Rectal smooth muscle tissue (tissue), 1 donor: Measurements from ENCODE around the gene SERPINA5.
"Not testable (repeated sequence)": the region's sequence is repeated elsewhere in the genome, so short reads cannot be mapped to it uniquely, and the experiment has no call there.

Experiments used
- H3K27ac ChIP-seq: one replicate; pipeline ENCODE4 v1.7.0; 2013; ENCODE audit warnings: low read depth, low read length, inconsistent platforms
- H3K27me3 ChIP-seq: one replicate; pipeline ENCODE4 v1.7.0; 2013; ENCODE audit warnings: low read length; ENCODE audit not compliant: control insufficient read depth, insufficient read depth
- H3K36me3 ChIP-seq: one replicate; pipeline ENCODE4 v1.7.0; 2013; ENCODE audit warnings: low read length; ENCODE audit not compliant: control insufficient read depth, insufficient read depth
- H3K4me1 ChIP-seq: one replicate; pipeline ENCODE4 v1.7.0; 2013; ENCODE audit warnings: low read length; ENCODE audit not compliant: control insufficient read depth, insufficient read depth
- H3K4me3 ChIP-seq: one replicate; pipeline ENCODE4 v1.7.0; 2013; ENCODE audit warnings: low read length
- H3K9ac ChIP-seq: one replicate; pipeline ENCODE4 v1.7.0; 2013; ENCODE audit warnings: low read length

Gene SERPINA5

DNA sequence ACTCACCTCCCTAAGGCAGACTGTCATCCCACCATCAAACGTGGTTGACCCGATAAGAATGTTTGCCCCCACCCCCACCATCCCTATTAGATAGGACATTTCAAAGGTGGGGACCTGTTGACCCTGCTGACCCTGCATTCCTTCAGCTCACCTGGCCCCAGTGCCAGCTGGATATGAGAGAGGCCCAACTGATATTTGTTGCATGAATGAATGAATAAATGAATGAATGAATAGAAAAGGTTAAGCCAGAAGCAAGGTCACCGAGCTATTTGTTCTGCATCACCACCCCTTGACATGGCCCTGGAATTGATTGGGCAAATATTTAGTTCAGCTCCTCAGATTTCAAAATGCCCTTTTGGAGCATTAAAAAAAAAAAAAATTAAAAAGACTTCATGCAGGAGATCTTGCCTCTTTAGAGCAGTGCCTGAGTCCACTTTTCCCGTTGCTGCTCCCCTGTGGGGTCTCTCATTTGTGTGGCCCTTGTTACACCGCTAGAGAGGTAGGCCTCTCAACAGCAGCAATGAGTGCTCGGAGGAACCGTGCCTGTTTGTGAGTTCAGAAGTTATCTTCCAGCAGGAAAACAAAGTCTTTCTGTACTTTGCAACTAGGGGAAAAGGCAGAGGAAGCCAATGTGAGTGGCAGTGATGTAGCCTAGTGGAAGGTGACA is 8.5 kb upstream of the SERPINA5 start:
- Histone ChIP-seq H3K27me3 (no peaks in the 10 kb centered on the region), H3K27ac (no peak overlapping the region), H3K4me3 (no peak overlapping the region), H3K4me1 (no peaks in the 10 kb centered on the region), H3K36me3 (no peaks in the 10 kb centered on the region), H3K9ac (no peak overlapping the region)

GRCh38 chr14:94573475-94574277 is 7.5 kb upstream of the SERPINA5 start:
- H3K4me3 ChIP-seq = no peak overlapping the region
- no peak overlapping the region for H3K9ac ChIP-seq
- no peaks in the 10 kb centered on the region for H3K36me3 ChIP-seq
- no peak overlapping the region for H3K27ac ChIP-seq
- H3K27me3 ChIP-seq = no peaks in the 10 kb centered on the region
- H3K4me1 ChIP-seq = no peaks in the 10 kb centered on the region

DNA sequence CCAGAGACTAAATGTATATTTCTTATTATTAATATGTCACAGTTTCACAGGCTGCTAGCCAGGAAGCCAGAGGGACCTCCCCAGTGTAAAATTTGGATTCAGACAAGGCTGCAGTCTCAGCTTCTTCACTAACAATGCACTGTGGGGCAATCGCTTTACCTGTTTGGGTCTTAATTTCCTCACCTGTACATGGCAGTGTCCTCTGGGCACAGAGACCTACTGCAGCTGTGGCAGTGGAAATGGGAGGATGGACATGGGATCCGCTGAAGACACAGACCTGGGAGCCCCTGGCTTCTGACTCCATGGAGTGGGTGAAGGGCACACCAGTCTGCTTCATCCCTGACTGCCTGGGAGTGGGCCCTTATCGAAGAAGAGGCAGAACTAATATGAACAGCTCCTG is 6.9 kb upstream of the SERPINA5 start:
- Histone ChIP-seq H3K27ac (no peak overlapping the region), H3K4me1 (no peaks in the 10 kb centered on the region), H3K4me3 (no peak overlapping the region), H3K27me3 (no peaks in the 10 kb centered on the region), H3K9ac (no peak overlapping the region), H3K36me3 (no peaks in the 10 kb centered on the region)

GRCh38 chr14:94575730-94576585 is 5.3 kb upstream of the SERPINA5 start:
- H3K27ac ChIP-seq = no peak overlapping the region
- no peak overlapping the region for H3K9ac ChIP-seq
- no peak overlapping the region for H3K4me3 ChIP-seq
- H3K36me3 ChIP-seq = no peaks in the 10 kb centered on the region
- no peaks in the 10 kb centered on the region for H3K4me1 ChIP-seq
- H3K27me3 ChIP-seq = no peaks in the 10 kb centered on the region

DNA sequence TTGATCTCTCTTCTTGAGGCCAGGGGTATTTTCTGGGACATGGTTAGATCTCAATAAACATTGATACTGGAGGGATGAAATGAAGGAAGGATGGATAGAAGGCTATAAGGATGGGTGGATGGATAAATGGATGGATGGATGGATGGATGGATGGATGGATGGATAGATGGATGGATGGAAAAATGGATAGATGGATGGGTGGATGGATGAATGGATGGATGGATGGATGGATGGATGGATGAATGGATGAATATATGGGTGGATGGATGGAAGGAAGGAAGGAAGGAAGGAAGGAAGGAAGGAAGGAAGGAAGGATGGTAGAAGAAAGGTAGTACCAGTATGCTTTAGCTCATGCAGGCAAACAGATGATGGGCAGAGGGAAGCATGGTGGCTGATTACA is 3.8 kb upstream of the SERPINA5 start:
- not testable (repeated sequence) for H3K9ac ChIP-seq, H3K4me1 ChIP-seq, H3K27ac ChIP-seq, H3K27me3 ChIP-seq, H3K36me3 ChIP-seq, H3K4me3 ChIP-seq

DNA sequence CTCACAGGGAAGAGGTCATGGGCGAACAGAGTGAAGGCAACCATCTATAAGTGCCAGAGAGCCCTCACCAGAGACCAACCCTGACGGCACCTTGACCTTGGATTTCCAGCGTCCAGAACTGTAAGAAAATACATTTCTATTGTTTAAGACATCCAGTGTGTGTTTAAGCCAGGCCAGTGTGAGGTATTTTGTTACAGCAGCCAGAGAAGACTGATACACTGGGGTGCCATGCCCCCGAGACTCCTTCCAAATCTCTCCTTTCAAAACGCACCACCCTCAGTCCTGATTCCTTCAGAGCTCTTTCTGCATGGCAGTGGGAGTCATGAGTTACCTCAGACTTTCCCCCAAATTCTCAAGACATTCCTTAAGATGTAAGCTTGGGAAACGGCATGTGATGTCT is 2.5 kb upstream of the SERPINA5 start:
- Histone ChIP-seq H3K36me3 (no peaks in the 10 kb centered on the region), H3K27ac (no peak overlapping the region), H3K9ac (no peak overlapping the region), H3K27me3 (no peaks in the 10 kb centered on the region), H3K4me3 (no peak overlapping the region), H3K4me1 (no peaks in the 10 kb centered on the region)

DNA sequence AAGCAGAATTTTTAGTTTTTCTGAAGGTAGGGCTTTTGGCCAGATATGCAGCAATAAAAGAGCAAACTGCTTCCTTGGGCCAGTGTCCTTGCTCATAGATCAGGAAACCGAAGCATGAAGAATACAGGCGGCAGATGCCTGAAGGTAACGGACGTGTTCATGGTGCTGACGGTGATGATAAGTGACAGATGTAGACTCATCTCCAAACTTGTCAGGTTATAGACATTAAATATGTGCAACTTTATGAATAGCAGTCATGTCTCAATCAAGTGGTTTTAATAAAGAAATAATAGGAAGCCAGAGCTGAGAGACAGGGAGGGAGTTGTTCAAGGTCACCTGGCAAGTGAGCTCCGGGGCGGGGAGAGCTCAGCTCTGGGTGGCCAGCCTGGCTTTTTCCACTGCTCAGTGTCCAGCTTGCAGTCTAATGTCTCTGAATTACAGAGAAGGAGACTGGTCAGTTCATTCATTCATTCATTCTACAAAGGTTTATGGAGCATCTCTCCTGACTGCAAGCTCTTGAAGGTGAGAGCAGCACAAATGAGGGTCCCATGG is 1.0 kb downstream of the SERPINA5 start:
- no peaks in the 10 kb centered on the region for H3K27me3 ChIP-seq
- H3K4me1 ChIP-seq = no peaks in the 10 kb centered on the region
- H3K36me3 ChIP-seq = no peaks in the 10 kb centered on the region
- H3K4me3 ChIP-seq = no peak overlapping the region
- no peak overlapping the region for H3K9ac ChIP-seq
- no peak overlapping the region for H3K27ac ChIP-seq

GRCh38 chr14:94582851-94583250 is 1.6 kb downstream of the SERPINA5 start:
- H3K4me1 ChIP-seq = no peaks in the 10 kb centered on the region
- H3K27ac ChIP-seq = no peak overlapping the region
- H3K9ac ChIP-seq = no peak overlapping the region
- no peak overlapping the region for H3K4me3 ChIP-seq
- no peaks in the 10 kb centered on the region for H3K27me3 ChIP-seq
- H3K36me3 ChIP-seq = no peaks in the 10 kb centered on the region

DNA sequence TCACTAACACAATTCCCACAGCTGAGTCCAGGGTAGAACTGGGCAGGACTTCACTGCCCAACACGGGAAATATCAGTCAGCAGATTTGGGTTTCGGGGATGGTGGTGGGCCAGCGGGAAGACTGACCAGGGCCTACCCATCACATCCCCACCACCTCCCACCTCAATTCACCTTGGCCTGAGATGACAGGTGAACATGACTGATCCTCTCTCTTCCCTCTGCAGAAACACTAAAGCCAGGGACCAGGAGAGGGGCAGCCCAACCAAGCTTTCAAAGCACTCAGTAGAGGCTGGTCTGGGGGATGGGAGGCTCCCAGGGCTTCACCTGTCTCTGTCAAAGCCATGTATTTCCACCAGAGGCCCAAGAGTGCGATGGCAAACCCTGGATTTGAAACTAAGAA is 2.3 kb downstream of the SERPINA5 start:
- no peaks in the 10 kb centered on the region for H3K27me3 ChIP-seq
- H3K4me3 ChIP-seq = no peak overlapping the region
- H3K4me1 ChIP-seq = no peaks in the 10 kb centered on the region
- no peaks in the 10 kb centered on the region for H3K36me3 ChIP-seq
- H3K27ac ChIP-seq = no peak overlapping the region
- H3K9ac ChIP-seq = no peak overlapping the region

- no peak overlapping the region for H3K27ac ChIP-seq
- no peak overlapping the region for H3K9ac ChIP-seq
- no peaks in the 10 kb centered on the region for H3K36me3 ChIP-seq
- H3K27me3 ChIP-seq = no peaks in the 10 kb centered on the region
- H3K4me1 ChIP-seq = no peaks in the 10 kb centered on the region
- no peak overlapping the region for H3K4me3 ChIP-seq
These were observed 3.5 kb downstream of the SERPINA5 start for GRCh38 chr14:94584591-94585280.

- Histone ChIP-seq H3K36me3 (no peaks in the 10 kb centered on the region), H3K27me3 (no peaks in the 10 kb centered on the region), H3K4me3 (no peak overlapping the region), H3K27ac (no peak overlapping the region), H3K9ac (no peak overlapping the region), H3K4me1 (no peaks in the 10 kb centered on the region)
These were observed 5.4 kb downstream of the SERPINA5 start for GRCh38 chr14:94586635-94587034.

DNA sequence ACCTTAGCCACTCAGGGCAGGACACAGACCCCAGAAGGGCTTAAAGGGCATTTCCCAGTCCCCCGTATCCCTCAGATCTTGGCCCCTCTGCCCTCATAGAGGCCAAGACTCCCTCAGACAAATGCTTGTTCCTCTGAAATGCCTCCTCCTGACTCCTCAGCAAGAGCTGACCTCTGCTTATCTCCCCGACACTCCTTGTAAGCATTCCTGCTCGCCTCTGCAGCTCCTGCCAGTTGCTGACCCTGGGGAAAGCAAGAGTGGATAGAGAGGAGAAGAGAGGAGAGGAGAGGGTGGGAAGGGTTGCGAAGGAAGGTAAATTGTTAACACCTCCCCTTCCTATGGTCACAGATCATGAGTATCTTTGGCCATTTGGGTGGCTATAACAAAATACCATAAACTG is 7.1 kb downstream of the SERPINA5 start:
- Histone ChIP-seq H3K4me1 (no peaks in the 10 kb centered on the region), H3K27me3 (no peaks in the 10 kb centered on the region), H3K4me3 (no peak overlapping the region), H3K36me3 (no peaks in the 10 kb centered on the region), H3K9ac (no peak overlapping the region), H3K27ac (no peak overlapping the region)
